NCI-H446 treated with DMSO at 0.1 percent for 48 hours (cell line): ENCODE results near the gene GPHA2.
"Not testable (repeated sequence)": the region's sequence is repeated elsewhere in the genome, so short reads cannot be mapped to it uniquely, and the experiment has no call there.

ENCODE experiments used
- DNase-seq: peaks from one replicate; lab custom pipeline; 2025; lab: John Stamatoyannopoulos, UW

Gene GPHA2

GRCh38 chr11:64935359-64936081 is at the start of gene GPHA2:
TSS of gene GPHA2 (minus strand) at chr11:64935893. CDS start at chr11:64935460, 433 bp downstream.
- DNase-seq: no peak

- DNase-seq: not testable (repeated sequence)
These were observed 47.6 kb upstream of the GPHA2 start for GRCh38 chr11:64983339-64983738.

GRCh38 chr11:64976651-64977050 is 41.0 kb upstream of the GPHA2 start:
- DNase-seq: no peak

- DNase-seq: no peak
These were observed 38.4 kb upstream of the GPHA2 start for GRCh38 chr11:64974124-64974523.

- no peak for DNase-seq
These were observed 35.9 kb upstream of the GPHA2 start, which contains the start of gene MAJIN for GRCh38 chr11:64971421-64972233. TSS of gene MAJIN (minus strand) at chr11:64972108. CDS start at chr11:64959405, 12,703 bp downstream.

- DNase-seq: no peak
These were observed 35.0 kb upstream of the GPHA2 start for GRCh38 chr11:64970731-64971151.

- DNase-seq: peak; percentile 58
These were observed 33.5 kb upstream of the GPHA2 start for GRCh38 chr11:64969209-64969608.

- no peak for DNase-seq
These were observed 31.7 kb upstream of the GPHA2 start for GRCh38 chr11:64967375-64967774.

- DNase-seq: no peak
These were observed 27.5 kb upstream of the GPHA2 start for GRCh38 chr11:64963072-64963631.

- DNase-seq: no peak
These were observed 25.0 kb upstream of the GPHA2 start for GRCh38 chr11:64960719-64961118.

- DNase-seq: no peak
These were observed 23.8 kb upstream of the GPHA2 start for GRCh38 chr11:64959498-64959897.

GRCh38 chr11:64954201-64954600 is 18.5 kb upstream of the GPHA2 start:
- no peak for DNase-seq

- DNase-seq: no peak
These were observed 15.8 kb upstream of the GPHA2 start for GRCh38 chr11:64951529-64951928.

- DNase-seq: no peak
These were observed 11.6 kb upstream of the GPHA2 start for GRCh38 chr11:64947208-64947814.

- DNase-seq: no peak
These were observed 846 bp upstream of the GPHA2 start for GRCh38 chr11:64936539-64936938.

- no peak for DNase-seq
These were observed 873 bp downstream of the GPHA2 start for GRCh38 chr11:64934682-64935358.

GRCh38 chr11:64933935-64934681 is 1.6 kb downstream of the GPHA2 start:
- DNase-seq: no peak

GRCh38 chr11:64933213-64933934 is 2.3 kb downstream of the GPHA2 start:
- no peak for DNase-seq

- no peak for DNase-seq
These were observed 3.4 kb downstream of the GPHA2 start for GRCh38 chr11:64932324-64932723.

- no peak for DNase-seq
These were observed 4.4 kb downstream of the GPHA2 start for GRCh38 chr11:64931290-64931689.
